GM23338 (cell line): ENCODE results near the gene KIFBP. TPM values are rescaled to one million over a fixed set of nuclear protein-coding genes. Genes with fewer than 3 reads are reported as not detected.

Source experiments
- ATAC-seq: fragments of 200-7000 bp; cut with Tn5 transposase; 3 replicates; pipeline ENCODE4 v1.9.1; 2020
- DNase-seq: peaks from one replicate; pipeline ENCODE4 v3.0.0-alpha.2; 2015; ENCODE audit warnings: low spot score
- H2AFZ ChIP-seq: fragments of 200-600 bp; sonication (generic); 2 replicates; pipeline ENCODE4 v1.8.0; 2016; ENCODE audit warnings: antibody characterized with exemption, mild to moderate bottlenecking, moderate library complexity
- H3F3A ChIP-seq: fragments of 200-600 bp; sonication (generic); replicated peaks from 2 replicates; pipeline ENCODE4 v1.8.0; 2017; ENCODE audit warnings: antibody characterized with exemption, mixed run types, low read depth
- H3K27ac ChIP-seq: fragments of 200-600 bp; sonication (generic); 2 replicates; pipeline ENCODE4 v1.6.1; 2016; ENCODE audit warnings: low read depth
- H3K27me3 ChIP-seq: fragments of 200-600 bp; sonication (generic); 2 replicates; pipeline ENCODE4 v1.8.0; 2016; ENCODE audit warnings: mild to moderate bottlenecking, mixed run types, moderate library complexity; ENCODE audit not compliant: insufficient read depth
- H3K36me3 ChIP-seq: fragments of 200-600 bp; sonication (generic); 2 replicates; pipeline ENCODE4 v1.8.0; 2016; ENCODE audit warnings: mild to moderate bottlenecking; ENCODE audit not compliant: insufficient read depth
- H3K4me1 ChIP-seq: fragments of 200-600 bp; sonication (generic); 2 replicates; pipeline ENCODE4 v1.8.0; 2016; ENCODE audit warnings: mild to moderate bottlenecking, moderate library complexity; ENCODE audit not compliant: insufficient read depth
- H3K4me2 ChIP-seq: fragments of 200-600 bp; sonication (generic); 2 replicates; pipeline ENCODE4 v1.7.1; 2017; ENCODE audit warnings: mixed run types
- H3K4me3 ChIP-seq: fragments of 200-600 bp; sonication (generic); 2 replicates; pipeline ENCODE4 v1.6.1; 2016; ENCODE audit warnings: mixed run types
- H3K79me2 ChIP-seq: fragments of 200-600 bp; sonication (generic); replicated peaks from 2 replicates; pipeline ENCODE4 v1.8.0; 2017; ENCODE audit warnings: mild to moderate bottlenecking; ENCODE audit not compliant: insufficient read depth
- H3K9me2 ChIP-seq: fragments of 200-600 bp; sonication (generic); 2 replicates; pipeline ENCODE4 v1.8.0; 2017; ENCODE audit not compliant: insufficient read depth
- H4K20me1 ChIP-seq: fragments of 200-600 bp; sonication (generic); replicated peaks from 2 replicates; pipeline ENCODE4 v1.8.0; 2017; ENCODE audit warnings: mild to moderate bottlenecking; ENCODE audit not compliant: insufficient read depth
- H3K27ac Mint-ChIP-seq: 2 replicates; pipeline ENCODE4 v1.8.0; 2020; ENCODE audit warnings: inconsistent platforms, mild to moderate bottlenecking, moderate library complexity, mixed read lengths
- H3K27me3 Mint-ChIP-seq: 3 replicates; pipeline ENCODE4 v1.8.0; 2022; ENCODE audit warnings: low read depth, mild to moderate bottlenecking, moderate library complexity, mixed read lengths, inconsistent platforms; ENCODE audit not compliant: insufficient read depth, poor library complexity
- H3K36me3 Mint-ChIP-seq: 3 replicates; pipeline ENCODE4 v1.8.0; 2021; ENCODE audit warnings: low read depth, mild to moderate bottlenecking, inconsistent platforms, moderate library complexity, mixed read lengths
- H3K4me1 Mint-ChIP-seq: 3 replicates; pipeline ENCODE4 v1.8.0; 2020; ENCODE audit warnings: mild to moderate bottlenecking, inconsistent platforms, mixed read lengths
- H3K4me3 Mint-ChIP-seq: 3 replicates; pipeline ENCODE4 v1.8.0; 2021; ENCODE audit warnings: moderate library complexity, mild to moderate bottlenecking, inconsistent platforms, mixed read lengths
- H3K9me3 Mint-ChIP-seq: 3 replicates; pipeline ENCODE4 v1.8.0; 2020; ENCODE audit warnings: moderate library complexity, mild to moderate bottlenecking, inconsistent platforms, mixed read lengths
- CREB1 ChIP-seq: fragments of 250-450 bp; sonication (Bioruptor Pico); IDR thresholded peaks from 2 replicates; pipeline ENCODE4 v1.5.0; 2020; ENCODE audit warnings: low read depth, mild to moderate bottlenecking, moderate library complexity
- EZH2 ChIP-seq: fragments of 200-600 bp; sonication (generic); IDR thresholded peaks from one replicate; pipeline ENCODE4 v1.8.0; 2017; ENCODE audit warnings: antibody characterized with exemption, mild to moderate bottlenecking, low read depth; ENCODE audit not compliant: unreplicated experiment
- EZH2phosphoT487 ChIP-seq: fragments of 200-600 bp; sonication (generic); IDR thresholded peaks from one replicate; pipeline ENCODE4 v1.8.1; 2018; ENCODE audit warnings: antibody characterized with exemption; ENCODE audit not compliant: unreplicated experiment
- JUNB ChIP-seq: IDR thresholded peaks from one replicate; pipeline ENCODE4 v1.6.1; 2016; ENCODE audit warnings: antibody characterized with exemption; ENCODE audit not compliant: unreplicated experiment
- NANOG ChIP-seq: IDR thresholded peaks from 2 replicates; pipeline ENCODE4 v1.6.1; 2016; ENCODE audit warnings: antibody characterized with exemption, borderline replicate concordance
- POLR2AphosphoS5 ChIP-seq: IDR thresholded peaks from 2 replicates; pipeline ENCODE4 v1.6.1; 2016; ENCODE audit warnings: antibody characterized with exemption, low read depth
- STAT1 ChIP-seq: IDR thresholded peaks from one replicate; pipeline ENCODE4 v1.6.1; 2016; ENCODE audit warnings: antibody characterized with exemption; ENCODE audit not compliant: unreplicated experiment
- ZNF114 ChIP-seq: fragments of 250-450 bp; sonication (Bioruptor Pico); IDR thresholded peaks from 2 replicates; pipeline ENCODE4 v1.5.0; 2020; ENCODE audit warnings: mild to moderate bottlenecking, moderate library complexity
- ZNF331 ChIP-seq: fragments of 250-450 bp; sonication (Bioruptor Pico); IDR thresholded peaks from 2 replicates; pipeline ENCODE4 v1.5.0; 2020; ENCODE audit warnings: low read depth, mild to moderate bottlenecking, moderate library complexity
- polyA plus RNA-seq: library from polyadenylated mRNA; unstranded; fragments of >200 nt; fragmentation: Nextera tagmentation; extraction: Ambion mirVana; gene quantifications from 2 replicates; pipeline ENCODE4 v1.2.1, GENCODE V29; 2016
- total RNA-seq: library from RNA; depleted of rRNA; stranded (reverse); fragments of >200 nt; shearing (Covaris generic); gene quantifications from 2 replicates; pipeline ENCODE4 v1.2.3, GENCODE V29; 2014
- TF ChIP-seq, protein P1 (sequence below), 2 experiments: fragments of 200-600 bp in 1 of 2; sonication (generic) in 1 of 2; conservative IDR thresholded peaks; 2 replicates each; pipeline versions ENCODE4 v1.5.1 to v1.6.1; 2016 to 2017; ENCODE audit warnings: antibody characterized with exemption in 2 of 2, low read depth in 2 of 2, mild to moderate bottlenecking in 2 of 2, moderate library complexity in 1 of 2
- TF ChIP-seq, protein P2 (sequence below): IDR thresholded peaks from one replicate; pipeline ENCODE4 v1.6.1; 2018; ENCODE audit warnings: antibody characterized with exemption; ENCODE audit not compliant: unreplicated experiment
- TF ChIP-seq, protein P3 (sequence below): fragments of 250-450 bp; sonication (Bioruptor Pico); IDR thresholded peaks from 2 replicates; pipeline ENCODE4 v1.5.0; 2020; ENCODE audit warnings: mild to moderate bottlenecking, moderate library complexity
- TF ChIP-seq, protein P4 (sequence below): IDR thresholded peaks from 2 replicates; pipeline ENCODE4 v1.6.1; 2016; ENCODE audit warnings: antibody characterized with exemption

Gene KIFBP
- total and polyA plus RNA-seq, 2 experiments from 2014 or later = 24.5 to 39.8 TPM

DNA sequence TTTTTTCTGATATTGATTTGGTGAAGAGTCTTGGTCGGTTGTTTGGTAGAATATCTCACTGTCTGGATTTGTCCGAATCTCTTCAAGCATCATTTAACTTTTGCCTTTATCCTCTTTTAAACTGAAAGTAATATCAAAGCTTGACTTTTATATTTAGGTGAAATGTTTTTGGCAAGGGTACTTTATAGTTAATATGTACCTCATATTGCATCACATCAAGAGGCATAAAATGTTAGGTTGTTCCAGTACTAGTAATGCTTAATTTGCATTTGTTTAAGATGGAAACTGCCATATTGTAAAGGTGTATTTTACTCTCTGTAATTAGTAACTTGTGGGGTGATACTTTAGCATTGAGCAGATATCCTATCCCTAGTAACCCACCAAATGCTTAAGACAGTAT is 49.7 kb upstream of the KIFBP start:
- Mint-ChIP-seq H3K27me3 (no peaks in the 10 kb centered on the region), H3K36me3 (peaks cover 44% of the 10 kb centered on the region), H3K4me1 (no peaks in the 10 kb centered on the region), H3K9me3 (no peaks in the 10 kb centered on the region), H3K4me3 (no peak overlapping the region), H3K27ac (no peak overlapping the region)
- Histone ChIP-seq H3K4me3 (no peak overlapping the region), H3K4me1 (no peaks in the 10 kb centered on the region), H3F3A (0 out of 2 replicates have a peak, but pooled peaks cover 4% of the 10 kb centered on the region), H3K9me2 (no peaks in the 10 kb centered on the region), H2AFZ (no peak overlapping the region), H3K36me3 (peaks cover 23% of the 10 kb centered on the region), H3K4me2 (no peak overlapping the region), H3K27ac (no peak overlapping the region), H3K79me2 (no peaks in the 10 kb centered on the region), H4K20me1 (no peaks in the 10 kb centered on the region; the same call in 1 of the 2 replicates), H3K27me3 (no peaks in the 10 kb centered on the region)
- no peak for DNase-seq
- no peak for ATAC-seq
- TF ChIP-seq CREB1 (no peak), NANOG (no peak), EZH2phosphoT487 (no peak), JUNB (no peak), ZNF114 (CRISPR knock-in tag) (no peak), ZNF331 (no peak), EZH2 (no peak), STAT1 (no peak), POLR2AphosphoS5 (no peak)
- TF ChIP-seq, protein P1, sequence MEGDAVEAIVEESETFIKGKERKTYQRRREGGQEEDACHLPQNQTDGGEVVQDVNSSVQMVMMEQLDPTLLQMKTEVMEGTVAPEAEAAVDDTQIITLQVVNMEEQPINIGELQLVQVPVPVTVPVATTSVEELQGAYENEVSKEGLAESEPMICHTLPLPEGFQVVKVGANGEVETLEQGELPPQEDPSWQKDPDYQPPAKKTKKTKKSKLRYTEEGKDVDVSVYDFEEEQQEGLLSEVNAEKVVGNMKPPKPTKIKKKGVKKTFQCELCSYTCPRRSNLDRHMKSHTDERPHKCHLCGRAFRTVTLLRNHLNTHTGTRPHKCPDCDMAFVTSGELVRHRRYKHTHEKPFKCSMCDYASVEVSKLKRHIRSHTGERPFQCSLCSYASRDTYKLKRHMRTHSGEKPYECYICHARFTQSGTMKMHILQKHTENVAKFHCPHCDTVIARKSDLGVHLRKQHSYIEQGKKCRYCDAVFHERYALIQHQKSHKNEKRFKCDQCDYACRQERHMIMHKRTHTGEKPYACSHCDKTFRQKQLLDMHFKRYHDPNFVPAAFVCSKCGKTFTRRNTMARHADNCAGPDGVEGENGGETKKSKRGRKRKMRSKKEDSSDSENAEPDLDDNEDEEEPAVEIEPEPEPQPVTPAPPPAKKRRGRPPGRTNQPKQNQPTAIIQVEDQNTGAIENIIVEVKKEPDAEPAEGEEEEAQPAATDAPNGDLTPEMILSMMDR (conservative IDR thresholded peaks at IDR 0.05; ENCODE audit: low read depth in 2 of 2) = no peak
- TF ChIP-seq, protein P2, sequence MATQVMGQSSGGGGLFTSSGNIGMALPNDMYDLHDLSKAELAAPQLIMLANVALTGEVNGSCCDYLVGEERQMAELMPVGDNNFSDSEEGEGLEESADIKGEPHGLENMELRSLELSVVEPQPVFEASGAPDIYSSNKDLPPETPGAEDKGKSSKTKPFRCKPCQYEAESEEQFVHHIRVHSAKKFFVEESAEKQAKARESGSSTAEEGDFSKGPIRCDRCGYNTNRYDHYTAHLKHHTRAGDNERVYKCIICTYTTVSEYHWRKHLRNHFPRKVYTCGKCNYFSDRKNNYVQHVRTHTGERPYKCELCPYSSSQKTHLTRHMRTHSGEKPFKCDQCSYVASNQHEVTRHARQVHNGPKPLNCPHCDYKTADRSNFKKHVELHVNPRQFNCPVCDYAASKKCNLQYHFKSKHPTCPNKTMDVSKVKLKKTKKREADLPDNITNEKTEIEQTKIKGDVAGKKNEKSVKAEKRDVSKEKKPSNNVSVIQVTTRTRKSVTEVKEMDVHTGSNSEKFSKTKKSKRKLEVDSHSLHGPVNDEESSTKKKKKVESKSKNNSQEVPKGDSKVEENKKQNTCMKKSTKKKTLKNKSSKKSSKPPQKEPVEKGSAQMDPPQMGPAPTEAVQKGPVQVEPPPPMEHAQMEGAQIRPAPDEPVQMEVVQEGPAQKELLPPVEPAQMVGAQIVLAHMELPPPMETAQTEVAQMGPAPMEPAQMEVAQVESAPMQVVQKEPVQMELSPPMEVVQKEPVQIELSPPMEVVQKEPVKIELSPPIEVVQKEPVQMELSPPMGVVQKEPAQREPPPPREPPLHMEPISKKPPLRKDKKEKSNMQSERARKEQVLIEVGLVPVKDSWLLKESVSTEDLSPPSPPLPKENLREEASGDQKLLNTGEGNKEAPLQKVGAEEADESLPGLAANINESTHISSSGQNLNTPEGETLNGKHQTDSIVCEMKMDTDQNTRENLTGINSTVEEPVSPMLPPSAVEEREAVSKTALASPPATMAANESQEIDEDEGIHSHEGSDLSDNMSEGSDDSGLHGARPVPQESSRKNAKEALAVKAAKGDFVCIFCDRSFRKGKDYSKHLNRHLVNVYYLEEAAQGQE = no peak
- TF ChIP-seq, protein P3, sequence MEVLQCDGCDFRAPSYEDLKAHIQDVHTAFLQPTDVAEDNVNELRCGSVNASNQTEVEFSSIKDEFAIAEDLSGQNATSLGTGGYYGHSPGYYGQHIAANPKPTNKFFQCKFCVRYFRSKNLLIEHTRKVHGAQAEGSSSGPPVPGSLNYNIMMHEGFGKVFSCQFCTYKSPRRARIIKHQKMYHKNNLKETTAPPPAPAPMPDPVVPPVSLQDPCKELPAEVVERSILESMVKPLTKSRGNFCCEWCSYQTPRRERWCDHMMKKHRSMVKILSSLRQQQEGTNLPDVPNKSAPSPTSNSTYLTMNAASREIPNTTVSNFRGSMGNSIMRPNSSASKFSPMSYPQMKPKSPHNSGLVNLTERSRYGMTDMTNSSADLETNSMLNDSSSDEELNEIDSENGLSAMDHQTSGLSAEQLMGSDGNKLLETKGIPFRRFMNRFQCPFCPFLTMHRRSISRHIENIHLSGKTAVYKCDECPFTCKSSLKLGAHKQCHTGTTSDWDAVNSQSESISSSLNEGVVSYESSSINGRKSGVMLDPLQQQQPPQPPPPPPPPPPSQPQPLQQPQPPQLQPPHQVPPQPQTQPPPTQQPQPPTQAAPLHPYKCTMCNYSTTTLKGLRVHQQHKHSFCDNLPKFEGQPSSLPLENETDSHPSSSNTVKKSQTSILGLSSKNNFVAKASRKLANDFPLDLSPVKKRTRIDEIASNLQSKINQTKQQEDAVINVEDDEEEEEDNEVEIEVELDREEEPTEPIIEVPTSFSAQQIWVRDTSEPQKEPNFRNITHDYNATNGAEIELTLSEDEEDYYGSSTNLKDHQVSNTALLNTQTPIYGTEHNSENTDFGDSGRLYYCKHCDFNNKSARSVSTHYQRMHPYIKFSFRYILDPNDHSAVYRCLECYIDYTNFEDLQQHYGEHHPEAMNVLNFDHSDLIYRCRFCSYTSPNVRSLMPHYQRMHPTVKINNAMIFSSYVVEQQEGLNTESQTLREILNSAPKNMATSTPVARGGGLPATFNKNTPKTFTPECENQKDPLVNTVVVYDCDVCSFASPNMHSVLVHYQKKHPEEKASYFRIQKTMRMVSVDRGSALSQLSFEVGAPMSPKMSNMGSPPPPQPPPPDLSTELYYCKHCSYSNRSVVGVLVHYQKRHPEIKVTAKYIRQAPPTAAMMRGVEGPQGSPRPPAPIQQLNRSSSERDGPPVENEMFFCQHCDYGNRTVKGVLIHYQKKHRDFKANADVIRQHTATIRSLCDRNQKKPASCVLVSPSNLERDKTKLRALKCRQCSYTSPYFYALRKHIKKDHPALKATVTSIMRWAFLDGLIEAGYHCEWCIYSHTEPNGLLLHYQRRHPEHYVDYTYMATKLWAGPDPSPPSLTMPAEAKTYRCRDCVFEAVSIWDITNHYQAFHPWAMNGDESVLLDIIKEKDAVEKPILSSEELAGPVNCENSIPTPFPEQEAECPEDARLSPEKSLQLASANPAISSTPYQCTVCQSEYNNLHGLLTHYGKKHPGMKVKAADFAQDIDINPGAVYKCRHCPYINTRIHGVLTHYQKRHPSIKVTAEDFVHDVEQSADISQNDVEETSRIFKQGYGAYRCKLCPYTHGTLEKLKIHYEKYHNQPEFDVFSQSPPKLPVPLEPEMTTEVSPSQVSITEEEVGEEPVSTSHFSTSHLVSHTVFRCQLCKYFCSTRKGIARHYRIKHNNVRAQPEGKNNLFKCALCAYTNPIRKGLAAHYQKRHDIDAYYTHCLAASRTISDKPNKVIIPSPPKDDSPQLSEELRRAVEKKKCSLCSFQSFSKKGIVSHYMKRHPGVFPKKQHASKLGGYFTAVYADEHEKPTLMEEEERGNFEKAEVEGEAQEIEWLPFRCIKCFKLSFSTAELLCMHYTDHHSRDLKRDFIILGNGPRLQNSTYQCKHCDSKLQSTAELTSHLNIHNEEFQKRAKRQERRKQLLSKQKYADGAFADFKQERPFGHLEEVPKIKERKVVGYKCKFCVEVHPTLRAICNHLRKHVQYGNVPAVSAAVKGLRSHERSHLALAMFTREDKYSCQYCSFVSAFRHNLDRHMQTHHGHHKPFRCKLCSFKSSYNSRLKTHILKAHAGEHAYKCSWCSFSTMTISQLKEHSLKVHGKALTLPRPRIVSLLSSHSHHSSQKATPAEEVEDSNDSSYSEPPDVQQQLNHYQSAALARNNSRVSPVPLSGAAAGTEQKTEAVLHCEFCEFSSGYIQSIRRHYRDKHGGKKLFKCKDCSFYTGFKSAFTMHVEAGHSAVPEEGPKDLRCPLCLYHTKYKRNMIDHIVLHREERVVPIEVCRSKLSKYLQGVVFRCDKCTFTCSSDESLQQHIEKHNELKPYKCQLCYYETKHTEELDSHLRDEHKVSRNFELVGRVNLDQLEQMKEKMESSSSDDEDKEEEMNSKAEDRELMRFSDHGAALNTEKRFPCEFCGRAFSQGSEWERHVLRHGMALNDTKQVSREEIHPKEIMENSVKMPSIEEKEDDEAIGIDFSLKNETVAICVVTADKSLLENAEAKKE = no peak
- TF ChIP-seq, protein P4, sequence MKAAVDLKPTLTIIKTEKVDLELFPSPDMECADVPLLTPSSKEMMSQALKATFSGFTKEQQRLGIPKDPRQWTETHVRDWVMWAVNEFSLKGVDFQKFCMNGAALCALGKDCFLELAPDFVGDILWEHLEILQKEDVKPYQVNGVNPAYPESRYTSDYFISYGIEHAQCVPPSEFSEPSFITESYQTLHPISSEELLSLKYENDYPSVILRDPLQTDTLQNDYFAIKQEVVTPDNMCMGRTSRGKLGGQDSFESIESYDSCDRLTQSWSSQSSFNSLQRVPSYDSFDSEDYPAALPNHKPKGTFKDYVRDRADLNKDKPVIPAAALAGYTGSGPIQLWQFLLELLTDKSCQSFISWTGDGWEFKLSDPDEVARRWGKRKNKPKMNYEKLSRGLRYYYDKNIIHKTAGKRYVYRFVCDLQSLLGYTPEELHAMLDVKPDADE = no peak
